ENCODE results near the gene SPPL2C.

The SPPL2C gene

DNA sequence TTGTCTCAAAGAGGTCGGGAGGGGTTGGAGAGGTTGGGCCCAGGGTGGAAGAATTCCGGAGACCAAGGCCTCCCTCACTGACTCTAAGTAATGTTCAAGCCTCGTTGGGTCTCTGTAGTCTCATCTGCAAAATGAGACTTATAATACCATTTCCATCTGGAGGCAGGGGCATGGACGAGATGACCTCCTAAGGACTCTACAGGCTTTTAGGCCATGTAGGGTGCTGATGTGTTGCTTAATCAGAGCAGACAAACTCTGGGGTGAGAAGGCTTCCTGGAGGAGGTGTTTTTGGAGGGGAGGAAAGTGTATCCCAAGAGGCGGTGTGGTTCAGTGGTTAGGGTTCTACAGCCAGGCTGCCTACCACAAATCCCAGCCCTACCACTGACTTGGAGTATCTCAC lies 3.1 kb downstream of the SPPL2C start:
- H3K27me3 ChIP-seq (ENCODE audit: low read length), result no peaks in the 10 kb centered on the region
- H2AFZ ChIP-seq (ENCODE audit: low read depth, low read length, severe bottlenecking), result no peak overlapping the region
- no peaks in the 10 kb centered on the region for H3K36me3 ChIP-seq (ENCODE audit: low read length)
- no peaks in the 10 kb centered on the region for H3K79me2 ChIP-seq (ENCODE audit: insufficient read depth, low read length)
- H3K27ac ChIP-seq (ENCODE audit: low read depth, low read length), result no peak overlapping the region
- TF ChIP-seq CTCF (IDR thresholded peaks at IDR 0.05; ENCODE audit: insufficient read depth, low read length, poor library complexity, severe bottlenecking) (no peak), EZH2phosphoT487 (conservative IDR thresholded peaks at IDR 0.05; ENCODE audit: low read length) (no peak)
- H3K9me2 ChIP-seq (replicated peaks; ENCODE audit: insufficient read depth, low read length), result no peaks in the 10 kb centered on the region
- H3K9ac ChIP-seq (ENCODE audit: low read length), result no peak overlapping the region
- no peaks in the 10 kb centered on the region for H4K20me1 ChIP-seq (ENCODE audit: low read depth, low read length)
- no peaks in the 10 kb centered on the region for H3F3A ChIP-seq (ENCODE audit: insufficient read depth)
- no peaks in the 10 kb centered on the region for H3K9me3 ChIP-seq (ENCODE audit: insufficient read depth, low read length)
- no peak overlapping the region for H3K4me3 ChIP-seq (ENCODE audit: insufficient read depth, low read length, poor library complexity, severe bottlenecking)
- no peak overlapping the region for H3K4me2 ChIP-seq (ENCODE audit: low read depth, low read length, poor library complexity, severe bottlenecking)

DNA sequence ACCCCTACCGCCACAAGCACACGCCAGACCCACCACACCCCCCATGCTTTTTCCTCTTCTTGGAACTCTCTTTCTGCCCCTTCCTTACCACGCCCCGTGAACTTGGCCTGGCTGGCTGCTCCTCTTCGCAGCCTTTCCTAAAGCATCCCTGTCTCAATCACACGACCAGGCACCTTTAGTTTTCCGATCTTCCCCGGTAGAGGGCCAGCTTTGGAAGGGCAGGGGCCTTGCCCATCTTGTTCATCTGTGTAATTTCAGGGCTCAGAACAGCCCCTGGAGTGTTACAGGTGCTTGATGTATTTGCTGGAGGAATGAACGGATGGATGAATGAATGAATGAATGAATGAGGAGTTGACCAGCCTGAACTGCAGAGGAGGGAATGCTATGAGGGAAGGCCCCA lies 3.7 kb downstream of the SPPL2C start:
- no peaks in the 10 kb centered on the region for H3K9me2 ChIP-seq (replicated peaks; ENCODE audit: insufficient read depth, low read length)
- H3K9ac ChIP-seq (ENCODE audit: low read length), result no peak overlapping the region
- no peaks in the 10 kb centered on the region for H3K36me3 ChIP-seq (ENCODE audit: low read length)
- H3K4me2 ChIP-seq (ENCODE audit: low read depth, low read length, poor library complexity, severe bottlenecking), result no peak overlapping the region
- no peaks in the 10 kb centered on the region for H3K79me2 ChIP-seq (ENCODE audit: insufficient read depth, low read length)
- H3K4me3 ChIP-seq (ENCODE audit: insufficient read depth, low read length, poor library complexity, severe bottlenecking), result no peak overlapping the region
- no peaks in the 10 kb centered on the region for H4K20me1 ChIP-seq (ENCODE audit: low read depth, low read length)
- TF ChIP-seq EZH2phosphoT487 (conservative IDR thresholded peaks at IDR 0.05; ENCODE audit: low read length) (no peak), CTCF (IDR thresholded peaks at IDR 0.05; ENCODE audit: insufficient read depth, low read length, poor library complexity, severe bottlenecking) (no peak)
- H3F3A ChIP-seq (ENCODE audit: insufficient read depth), result no peaks in the 10 kb centered on the region
- H3K27ac ChIP-seq (ENCODE audit: low read depth, low read length), result no peak overlapping the region
- H2AFZ ChIP-seq (ENCODE audit: low read depth, low read length, severe bottlenecking), result no peak overlapping the region
- no peaks in the 10 kb centered on the region for H3K9me3 ChIP-seq (ENCODE audit: insufficient read depth, low read length)
- H3K27me3 ChIP-seq (ENCODE audit: low read length), result no peaks in the 10 kb centered on the region

GRCh38 chr17:45848868-45849535 lies 4.3 kb downstream of the SPPL2C start:
- no peaks in the 10 kb centered on the region for H3K9me3 ChIP-seq (ENCODE audit: insufficient read depth, low read length)
- no peak overlapping the region for H3K27ac ChIP-seq (ENCODE audit: low read depth, low read length)
- H3K4me2 ChIP-seq (ENCODE audit: low read depth, low read length, poor library complexity, severe bottlenecking), result no peak overlapping the region
- H2AFZ ChIP-seq (ENCODE audit: low read depth, low read length, severe bottlenecking), result no peak overlapping the region
- no peaks in the 10 kb centered on the region for H3F3A ChIP-seq (ENCODE audit: insufficient read depth)
- TF ChIP-seq CTCF (IDR thresholded peaks at IDR 0.05; ENCODE audit: insufficient read depth, low read length, poor library complexity, severe bottlenecking) (no peak), EZH2phosphoT487 (conservative IDR thresholded peaks at IDR 0.05; ENCODE audit: low read length) (no peak)
- no peaks in the 10 kb centered on the region for H3K27me3 ChIP-seq (ENCODE audit: low read length)
- H3K36me3 ChIP-seq (ENCODE audit: low read length), result no peaks in the 10 kb centered on the region
- H3K9ac ChIP-seq (ENCODE audit: low read length), result no peak overlapping the region
- H3K79me2 ChIP-seq (ENCODE audit: insufficient read depth, low read length), result no peaks in the 10 kb centered on the region
- H3K9me2 ChIP-seq (replicated peaks; ENCODE audit: insufficient read depth, low read length), result no peaks in the 10 kb centered on the region
- no peaks in the 10 kb centered on the region for H4K20me1 ChIP-seq (ENCODE audit: low read depth, low read length)
- no peak overlapping the region for H3K4me3 ChIP-seq (ENCODE audit: insufficient read depth, low read length, poor library complexity, severe bottlenecking)
